GM19468 (cell line): ENCODE results near the gene TBX20.
"Not testable (repeated sequence)": the region's sequence is repeated elsewhere in the genome, so short reads cannot be mapped to it uniquely, and the experiment has no call there.

Source experiments
- ATAC-seq: cut with Tn5 transposase; IDR thresholded peaks from one replicate; pipeline ENCODE4 v1.9.1; 2021; ENCODE audit warnings: mild to moderate bottlenecking, moderate library complexity, moderate number of reproducible peaks; ENCODE audit not compliant: unreplicated experiment; ENCODE audit errors: extremely low read depth

The TBX20 gene

DNA sequence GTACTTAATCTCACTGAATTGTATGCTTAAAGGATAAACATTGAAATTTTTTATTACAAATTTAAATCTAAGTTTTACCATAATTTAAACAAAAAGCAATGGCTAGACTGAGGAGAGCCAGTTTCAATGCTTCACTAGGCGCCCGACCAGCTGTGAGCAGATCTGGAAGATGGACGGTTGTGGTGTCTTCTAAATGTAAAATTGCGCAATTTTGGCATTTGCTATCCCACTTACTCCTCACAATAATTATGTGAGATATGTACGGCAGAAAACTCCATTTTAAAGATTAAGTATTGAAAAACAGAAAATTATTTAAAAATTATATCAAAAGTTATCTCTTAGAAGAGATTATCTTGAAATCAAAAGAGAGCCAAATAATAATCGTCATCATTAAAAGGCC is 73.2 kb downstream of the TBX20 start:
- not testable (repeated sequence) for ATAC-seq

DNA sequence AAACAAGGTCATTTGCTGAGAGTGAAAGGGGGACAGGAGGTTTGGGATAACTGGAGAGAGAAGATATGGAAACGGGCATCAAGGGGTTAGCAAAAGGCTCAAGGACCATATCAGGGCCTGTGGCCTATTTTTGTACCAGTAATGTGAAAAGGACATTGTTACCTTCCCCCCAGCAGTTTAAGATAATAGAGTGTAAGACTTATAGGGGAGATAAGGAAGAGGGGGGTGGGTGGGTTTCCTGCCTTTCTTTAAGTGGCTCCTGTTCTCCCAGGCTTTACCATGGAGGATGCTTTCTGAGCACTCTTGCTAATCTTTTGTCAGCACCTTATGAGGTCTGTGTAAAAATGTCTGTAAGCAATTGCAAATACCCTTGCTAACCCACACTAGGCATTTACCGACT is 80.7 kb downstream of the TBX20 start:
- ATAC-seq, result not testable (repeated sequence)

DNA sequence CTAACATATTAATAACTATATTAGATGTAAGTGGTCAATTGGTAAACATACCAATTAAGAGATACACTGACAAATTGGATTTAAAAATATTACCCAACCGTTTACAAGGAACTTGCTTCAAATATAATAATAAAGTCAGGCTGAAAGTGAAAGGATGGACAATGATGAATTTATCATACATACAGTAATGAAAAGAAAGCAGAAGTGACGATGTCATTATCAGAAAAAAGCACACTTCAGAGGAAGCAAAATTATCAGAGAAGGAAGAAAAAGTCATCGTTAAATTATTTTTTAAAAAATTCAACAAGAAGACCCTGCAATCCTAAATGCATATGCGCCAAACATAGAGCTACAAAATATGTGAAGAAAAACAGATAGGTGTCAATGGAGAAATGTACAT is 81.8 kb downstream of the TBX20 start:
- not testable (repeated sequence) for ATAC-seq

GRCh38 chr7:35167658-35168057 is 86.2 kb downstream of the TBX20 start:
- not testable (repeated sequence) for ATAC-seq

- not testable (repeated sequence) for ATAC-seq
Observed at GRCh38 chr7:35167158-35167557, 86.7 kb downstream of the TBX20 start.

DNA sequence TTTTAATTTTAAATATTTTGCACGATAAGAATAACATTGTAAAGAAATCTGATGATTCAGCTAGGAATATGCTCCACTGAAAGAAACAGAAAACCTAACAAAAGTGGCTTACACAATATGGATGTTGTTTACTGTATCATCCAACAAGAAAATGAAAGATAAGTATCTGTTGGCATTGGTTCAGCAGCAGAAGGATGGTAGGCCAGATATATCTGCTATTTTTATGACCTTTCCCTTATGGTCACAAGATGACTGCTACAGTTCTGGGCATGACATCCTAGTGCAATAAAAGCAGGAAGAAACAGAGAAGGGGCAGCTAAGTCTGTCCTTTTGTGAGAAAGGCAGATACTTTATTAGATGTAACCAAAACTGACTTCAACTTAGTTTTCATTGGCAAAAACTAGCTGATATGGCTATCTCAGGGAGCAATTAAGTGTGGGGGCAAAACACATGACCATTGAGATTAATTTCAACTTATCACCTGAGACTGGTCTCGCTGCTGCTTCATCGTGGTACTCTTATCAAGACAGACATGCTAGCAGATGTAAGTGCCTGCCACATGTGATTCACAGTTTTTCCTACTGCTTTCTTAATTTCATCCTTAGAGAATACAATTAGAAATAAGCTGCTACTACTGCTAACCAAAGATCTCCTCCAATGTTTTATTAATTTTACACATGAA is 92.7 kb downstream of the TBX20 start:
- ATAC-seq, result not testable (repeated sequence)
